ENCODE results near the gene CASP10. TPM values are rescaled to one million over a fixed set of nuclear protein-coding genes. Genes with fewer than 3 reads are reported as not detected.

Gene CASP10, protein sequence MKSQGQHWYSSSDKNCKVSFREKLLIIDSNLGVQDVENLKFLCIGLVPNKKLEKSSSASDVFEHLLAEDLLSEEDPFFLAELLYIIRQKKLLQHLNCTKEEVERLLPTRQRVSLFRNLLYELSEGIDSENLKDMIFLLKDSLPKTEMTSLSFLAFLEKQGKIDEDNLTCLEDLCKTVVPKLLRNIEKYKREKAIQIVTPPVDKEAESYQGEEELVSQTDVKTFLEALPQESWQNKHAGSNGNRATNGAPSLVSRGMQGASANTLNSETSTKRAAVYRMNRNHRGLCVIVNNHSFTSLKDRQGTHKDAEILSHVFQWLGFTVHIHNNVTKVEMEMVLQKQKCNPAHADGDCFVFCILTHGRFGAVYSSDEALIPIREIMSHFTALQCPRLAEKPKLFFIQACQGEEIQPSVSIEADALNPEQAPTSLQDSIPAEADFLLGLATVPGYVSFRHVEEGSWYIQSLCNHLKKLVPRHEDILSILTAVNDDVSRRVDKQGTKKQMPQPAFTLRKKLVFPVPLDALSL
- 7.6 and 8.7 TPM in 2 replicates for total RNA-seq

DNA sequence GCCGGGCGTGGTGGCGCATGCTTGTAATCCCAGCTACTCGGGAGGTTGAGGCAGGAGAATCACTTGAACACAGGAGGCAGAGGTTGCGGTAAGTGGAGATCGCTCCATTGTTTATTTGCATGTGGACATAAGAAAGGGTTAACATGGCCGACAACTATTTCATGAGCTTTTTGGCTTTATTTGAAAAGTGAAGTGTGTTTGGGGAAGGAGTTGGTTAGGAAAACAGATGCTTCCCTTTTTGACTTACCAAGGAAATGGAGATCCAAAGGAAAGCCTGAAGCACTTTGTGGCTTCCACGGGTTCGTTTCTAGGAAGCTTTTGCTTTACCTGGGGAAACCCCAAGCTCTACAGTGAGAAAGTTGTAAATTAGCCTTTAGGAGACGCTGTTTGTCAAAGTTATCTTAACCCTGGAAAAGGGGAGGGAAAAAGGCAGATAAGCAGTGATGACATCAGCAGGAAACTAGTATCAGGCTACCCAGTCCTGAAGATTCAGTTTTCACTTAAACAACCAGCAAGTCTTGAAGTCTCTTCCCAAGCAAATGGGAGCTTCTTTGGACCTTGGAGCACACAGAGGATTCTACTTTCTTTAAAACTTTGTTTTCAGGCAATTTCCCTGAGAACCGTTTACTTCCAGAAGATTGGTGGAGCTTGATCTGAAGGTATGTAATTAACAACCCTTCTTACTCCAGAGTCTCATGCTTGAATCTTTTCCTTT is at the start of gene CASP10:
Gene CASP10 (plus strand): TSS at position 492 of the 715 bp plus-strand sequence. CDS start 2,637 bp downstream, outside the sequence.

DNA sequence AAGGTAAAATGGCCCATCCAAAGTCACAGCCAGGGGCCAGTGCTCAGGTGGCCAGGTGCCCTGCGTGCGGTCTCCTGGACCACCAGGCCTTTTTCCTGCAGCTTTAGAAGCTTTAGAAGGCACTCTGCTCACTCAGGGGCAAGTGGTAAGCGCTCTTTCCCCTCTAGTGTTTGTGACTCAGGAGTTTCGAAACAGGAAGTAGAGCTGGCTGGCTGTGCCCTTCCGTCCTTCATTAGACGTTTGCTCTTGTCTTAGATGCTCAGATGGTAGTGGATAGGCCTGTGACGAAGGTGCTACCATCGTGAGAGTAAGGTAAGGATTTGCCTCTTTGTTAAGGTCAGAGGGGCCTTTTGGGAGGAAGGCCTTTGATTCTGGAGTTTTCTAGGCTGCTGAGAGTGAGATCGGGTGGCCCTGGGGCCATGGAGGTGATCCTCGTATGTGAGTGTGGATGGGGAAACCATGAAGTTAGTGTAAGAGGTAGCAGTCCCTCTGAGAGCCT is 77.4 kb downstream of the CASP10 start, which contains the start of gene CASP8:
Gene CASP8 (plus strand): TSS at position 235 of the 499 bp plus-strand sequence. CDS start 5,951 bp downstream, outside the sequence.

Other genes with a start within 250 kb of the CASP10 start
- 10.8 and 12.2 TPM in 2 replicates for gene ORC2, start 219.5 kb upstream of the CASP10 start, total RNA-seq
- gene HYCC2, start 111.5 kb upstream of the CASP10 start, total RNA-seq: 9.1 and 9.5 TPM in 2 replicates
- 147 and 151 TPM in 2 replicates for gene NDUFB3, start 111.1 kb upstream of the CASP10 start, total RNA-seq
- gene CFLAR, start 67.0 kb upstream of the CASP10 start, total RNA-seq: 85.8 and 90.0 TPM in 2 replicates
- gene CASP8, start 77.4 kb downstream of the CASP10 start, total RNA-seq: 18.9 and 27.9 TPM in 2 replicates
- gene FLACC1, start 174.2 kb downstream of the CASP10 start, total RNA-seq: 1.6 and 1.8 TPM in 2 replicates